GM18498 (cell line): ENCODE data around the gene FGF9.

Experiments used
- ATAC-seq: cut with Tn5 transposase; IDR thresholded peaks from one replicate; pipeline ENCODE4 v1.9.1; 2021; ENCODE audit warnings: mild to moderate bottlenecking, moderate library complexity; ENCODE audit not compliant: unreplicated experiment

FGF9 gene

DNA sequence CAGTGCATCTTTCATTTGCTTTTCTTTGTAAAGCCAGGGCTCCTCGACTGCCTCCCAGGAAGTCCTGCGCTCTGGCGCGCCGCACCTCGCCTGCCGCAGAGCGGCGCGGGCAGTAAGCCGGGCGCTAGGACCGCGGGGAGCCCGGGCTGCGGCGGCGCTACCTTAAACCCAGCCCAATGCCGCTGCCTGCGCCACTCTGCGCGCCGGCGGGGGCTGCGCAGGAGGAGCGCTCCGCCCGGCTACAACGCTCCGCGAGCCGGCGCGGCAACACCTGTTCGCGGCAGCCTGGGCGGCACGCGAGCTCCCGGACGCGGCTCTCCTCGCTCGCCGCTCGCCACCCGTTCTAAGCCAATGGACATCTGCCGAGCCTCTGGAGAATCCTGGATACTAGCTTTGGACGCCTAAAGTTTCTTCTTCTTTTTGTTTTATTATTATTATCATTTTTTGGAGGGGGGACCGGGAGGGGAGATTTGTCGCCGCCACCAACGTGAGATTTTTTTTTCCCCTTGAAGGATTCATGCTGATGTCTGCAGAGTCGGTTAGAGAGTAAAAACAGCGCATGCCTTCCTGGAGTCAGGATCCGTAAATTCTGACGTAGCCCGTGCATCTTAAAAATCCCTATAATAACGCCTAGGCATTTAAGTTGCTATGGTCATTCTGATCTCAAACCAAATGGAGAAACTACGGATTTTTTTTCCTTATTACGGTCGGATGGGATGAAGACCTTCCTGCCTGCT lies at the start of gene FGF9:
Gene FGF9 (plus strand): TSS at position 191 of the 737 bp plus-strand sequence. CDS start 840 bp downstream, outside the sequence.
- ATAC-seq = peak; percentile 83

GRCh38 chr13:21625366-21625765 lies 45.5 kb upstream of the FGF9 start:
- peak; percentile 54 for ATAC-seq

GRCh38 chr13:21632196-21632595 lies 38.7 kb upstream of the FGF9 start:
- no peak for ATAC-seq

- ATAC-seq = no peak
Observed at GRCh38 chr13:21636656-21637055, 34.2 kb upstream of the FGF9 start.

- ATAC-seq = no peak
Observed at GRCh38 chr13:21637296-21637695, 33.6 kb upstream of the FGF9 start.

- ATAC-seq = no peak
Observed at GRCh38 chr13:21638319-21639282, 32.3 kb upstream of the FGF9 start.

DNA sequence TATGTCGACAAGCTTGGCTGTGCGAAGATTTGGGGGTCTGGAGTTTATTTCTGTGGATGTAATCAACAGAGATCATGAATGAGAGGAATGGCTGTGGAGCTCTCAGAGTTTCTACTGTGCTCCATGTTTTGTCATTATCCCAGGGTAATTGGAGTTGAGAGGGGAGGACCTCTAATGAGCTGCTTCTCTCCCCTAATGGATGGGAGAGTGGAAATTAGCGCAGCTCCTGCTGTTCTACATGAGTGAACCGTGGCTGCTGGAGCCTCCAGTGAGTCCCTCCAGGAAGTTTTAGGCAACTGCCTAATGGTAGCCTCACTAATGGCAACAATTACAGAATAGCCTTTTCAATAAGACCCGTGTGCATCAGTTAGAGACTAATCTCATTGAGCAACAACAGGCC lies 31.3 kb upstream of the FGF9 start:
- no peak for ATAC-seq

- no peak for ATAC-seq
Observed at GRCh38 chr13:21641629-21642028, 29.2 kb upstream of the FGF9 start.

GRCh38 chr13:21657538-21657937 lies 13.3 kb upstream of the FGF9 start:
- ATAC-seq = no peak

DNA sequence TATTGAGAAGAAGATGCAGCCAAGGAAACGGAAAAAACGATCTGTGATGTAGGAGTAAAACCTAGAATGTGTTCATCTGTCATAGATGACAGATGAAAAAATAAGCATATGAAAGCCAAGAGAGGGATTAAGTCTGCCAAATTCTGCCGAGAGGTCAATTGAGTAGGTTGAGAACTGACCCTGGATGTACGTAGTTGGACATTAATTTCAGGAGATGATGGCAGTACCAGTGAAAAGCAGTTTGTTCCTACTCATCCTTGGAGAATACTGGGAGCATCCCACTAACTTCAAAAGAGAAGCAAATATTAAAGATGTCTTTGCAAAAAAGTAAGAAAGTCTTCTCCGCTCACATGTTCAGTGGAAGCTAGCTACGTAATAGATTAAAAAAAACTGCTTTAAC lies 11.8 kb upstream of the FGF9 start:
- no peak for ATAC-seq

- no peak for ATAC-seq
Observed at GRCh38 chr13:21661097-21661909, 9.6 kb upstream of the FGF9 start.

DNA sequence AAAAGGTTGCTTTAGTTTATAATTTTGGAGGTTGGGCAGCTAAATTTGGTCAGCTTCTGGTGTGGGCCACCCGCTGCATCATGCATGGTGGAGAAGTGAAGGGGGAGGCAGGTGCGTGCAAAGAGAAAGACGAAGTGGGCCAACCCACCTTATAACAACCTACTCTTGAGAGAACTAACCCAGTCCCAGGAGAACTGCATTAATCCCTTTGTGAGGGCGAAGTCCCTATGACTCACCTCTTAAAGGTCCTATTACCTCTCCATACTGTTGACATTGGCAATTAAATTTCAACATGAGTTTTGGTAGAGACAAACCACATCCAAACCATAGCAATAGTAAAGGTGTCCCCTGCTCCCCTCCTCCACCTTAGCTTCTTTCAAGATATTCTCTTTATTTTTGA lies 7.7 kb upstream of the FGF9 start:
- ATAC-seq = no peak

DNA sequence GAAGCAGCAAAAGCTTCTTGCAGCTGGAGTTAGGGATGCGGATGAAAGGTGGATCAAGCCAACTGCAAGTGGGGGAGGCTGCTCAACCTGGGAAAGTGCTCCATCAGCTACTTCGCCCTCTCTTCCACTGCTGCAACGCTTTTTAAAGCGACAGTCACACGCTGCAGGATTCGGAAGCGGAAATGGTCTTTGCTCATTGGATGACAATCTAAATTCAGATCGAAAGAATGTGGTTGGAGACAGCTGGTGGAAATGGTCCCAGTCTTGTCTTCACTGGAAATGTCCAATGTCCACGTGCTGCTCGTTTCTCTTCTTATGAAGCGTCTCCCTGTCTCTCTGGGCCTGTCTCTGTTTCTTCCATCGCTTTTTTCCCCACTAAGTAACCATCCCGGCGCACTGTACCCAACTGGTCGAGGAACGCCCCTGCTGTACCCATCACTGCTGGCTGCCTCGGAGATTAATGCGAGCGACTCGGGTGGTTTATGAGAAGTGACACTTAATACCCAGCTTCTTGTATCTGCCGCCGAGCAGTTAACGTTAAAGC lies 2.1 kb upstream of the FGF9 start:
- no peak for ATAC-seq

- peak; percentile 31 for ATAC-seq
Observed at GRCh38 chr13:21670006-21670882, 629 bp upstream of the FGF9 start.

DNA sequence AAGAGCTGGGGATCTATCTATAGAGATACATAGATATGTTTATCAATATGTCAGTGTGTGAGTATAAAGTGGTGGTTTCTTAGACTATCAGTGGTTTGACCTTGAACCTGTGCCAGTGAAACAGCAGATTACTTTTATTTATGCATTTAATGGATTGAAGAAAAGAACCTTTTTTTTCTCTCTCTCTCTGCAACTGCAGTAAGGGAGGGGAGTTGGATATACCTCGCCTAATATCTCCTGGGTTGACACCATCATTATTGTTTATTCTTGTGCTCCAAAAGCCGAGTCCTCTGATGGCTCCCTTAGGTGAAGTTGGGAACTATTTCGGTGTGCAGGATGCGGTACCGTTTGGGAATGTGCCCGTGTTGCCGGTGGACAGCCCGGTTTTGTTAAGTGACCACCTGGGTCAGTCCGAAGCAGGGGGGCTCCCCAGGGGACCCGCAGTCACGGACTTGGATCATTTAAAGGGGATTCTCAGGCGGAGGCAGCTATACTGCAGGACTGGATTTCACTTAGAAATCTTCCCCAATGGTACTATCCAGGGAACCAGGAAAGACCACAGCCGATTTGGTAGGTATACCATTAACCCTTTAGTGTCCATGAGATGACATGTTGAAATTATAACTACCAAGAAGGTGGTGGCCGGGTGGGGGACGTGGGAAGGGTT lies 880 bp downstream of the FGF9 start:
- ATAC-seq = no peak

DNA sequence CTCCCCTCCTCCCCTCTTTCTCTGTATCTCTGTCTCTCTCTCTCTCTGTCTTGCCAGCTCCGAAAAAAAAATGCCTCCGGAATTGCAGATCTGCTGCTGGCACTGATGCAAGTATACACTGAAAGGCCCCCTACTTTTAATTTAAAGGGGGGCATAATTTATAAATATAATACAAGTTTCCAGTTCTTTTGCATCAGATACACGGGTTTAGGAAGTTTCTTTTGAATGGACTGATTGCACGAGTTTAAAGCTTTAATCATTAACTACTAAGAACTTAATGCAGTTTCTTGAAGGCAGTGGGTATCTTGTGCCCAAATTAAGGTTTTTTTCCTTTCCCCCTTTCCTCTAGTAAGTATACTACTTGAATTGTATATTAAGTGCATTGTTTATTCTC lies 1.4 kb downstream of the FGF9 start:
- ATAC-seq = no peak

- no peak for ATAC-seq
Observed at GRCh38 chr13:21672796-21673538, 2.1 kb downstream of the FGF9 start.

DNA sequence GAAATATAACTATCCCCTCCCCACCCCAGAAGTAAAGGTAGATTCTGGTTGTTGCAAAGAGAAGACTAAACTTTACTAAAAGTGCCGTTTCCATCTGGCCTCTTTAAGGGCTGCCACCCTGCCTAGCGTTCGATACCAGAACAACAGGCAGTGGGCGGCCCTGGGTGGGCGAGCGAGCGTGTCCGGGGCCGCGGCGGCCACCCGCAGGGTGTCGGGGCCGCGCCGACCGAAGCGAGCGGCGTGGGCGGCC lies 2.6 kb downstream of the FGF9 start:
- peak; percentile 29 for ATAC-seq
